Bronchial epithelial cell (primary cell): ENCODE results near the gene PLCB1. TPM values are rescaled to one million over a fixed set of nuclear protein-coding genes. Genes with fewer than 3 reads are reported as not detected.

Source experiments
- DNase-seq: peaks from one replicate; pipeline ENCODE4 v3.0.0-alpha.2; 2010; ENCODE audit warnings: low read depth
- FAIRE-seq: peaks from 2 replicates; lab custom pipeline; 2011; peaks lifted over from hg19 to GRCh38; lab: Jason Lieb, UNC
- H3K27me3 ChIP-seq: 2 replicates; pipeline ENCODE4 v1.5.1; 2011; ENCODE audit warnings: low read length; ENCODE audit not compliant: control insufficient read depth, insufficient read depth
- H3K36me3 ChIP-seq: 2 replicates; pipeline ENCODE4 v1.5.1; 2011; ENCODE audit warnings: low read length; ENCODE audit not compliant: control insufficient read depth, insufficient read depth
- H3K4me3 ChIP-seq: 2 replicates; pipeline ENCODE4 v1.5.1; 2011; ENCODE audit warnings: mild to moderate bottlenecking, low read depth, low read length, control low read depth
- CTCF ChIP-seq: IDR thresholded peaks from 2 replicates; pipeline ENCODE4 v1.5.1; 2011; ENCODE audit warnings: mild to moderate bottlenecking, moderate library complexity, low read length, control low read depth, inconsistent platforms; ENCODE audit not compliant: insufficient read depth, severe bottlenecking
- total RNA-seq: library from RNA; depleted of rRNA; stranded (reverse); fragments of >200 nt; gene quantifications from 2 replicates; pipeline ENCODE4 v1.2.1, GENCODE V29; 2014

PLCB1 gene
- total RNA-seq, 1 donor from 2014 or later: 1.1 TPM

DNA sequence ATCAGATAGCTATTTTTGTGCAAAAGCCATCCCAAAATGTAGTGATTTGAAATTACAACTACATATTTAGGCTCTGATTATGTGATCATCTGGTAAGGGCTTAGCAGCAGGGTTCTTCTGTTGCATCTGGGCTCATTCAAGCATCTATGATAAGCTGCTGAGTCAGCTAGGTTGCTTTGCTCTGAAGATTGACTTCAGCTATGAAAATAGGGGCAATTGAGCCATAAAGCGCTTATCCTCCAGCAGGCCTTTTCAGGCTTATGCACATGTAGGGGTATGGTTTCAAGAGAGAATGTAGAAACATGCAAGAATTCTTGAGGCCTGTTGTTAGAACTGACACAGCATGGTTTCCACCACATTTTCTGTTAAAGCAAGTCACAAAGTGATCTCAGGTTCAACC, 114.1 kb downstream of the PLCB1 start:
- no peak for FAIRE-seq
- DNase-seq: no peak
- Histone ChIP-seq H3K36me3 (no peaks in the 10 kb centered on the region), H3K4me3 (no peak overlapping the region), H3K27me3 (no peaks in the 10 kb centered on the region)
- no peak for TF ChIP-seq CTCF

- FAIRE-seq: no peak
- DNase-seq: no peak
- H3K27me3 ChIP-seq: no peaks in the 10 kb centered on the region
- TF ChIP-seq CTCF: no peak
- no peaks in the 10 kb centered on the region for H3K36me3 ChIP-seq
- H3K4me3 ChIP-seq: no peak overlapping the region
These were observed 114.7 kb downstream of the PLCB1 start for GRCh38 chr20:8246716-8247115.

GRCh38 chr20:8248051-8248450, 116.0 kb downstream of the PLCB1 start:
- no peaks in the 10 kb centered on the region for H3K36me3 ChIP-seq
- FAIRE-seq (no peak), DNase-seq (no peak)
- TF ChIP-seq CTCF: no peak
- no peak overlapping the region for H3K4me3 ChIP-seq
- H3K27me3 ChIP-seq: no peaks in the 10 kb centered on the region

DNA sequence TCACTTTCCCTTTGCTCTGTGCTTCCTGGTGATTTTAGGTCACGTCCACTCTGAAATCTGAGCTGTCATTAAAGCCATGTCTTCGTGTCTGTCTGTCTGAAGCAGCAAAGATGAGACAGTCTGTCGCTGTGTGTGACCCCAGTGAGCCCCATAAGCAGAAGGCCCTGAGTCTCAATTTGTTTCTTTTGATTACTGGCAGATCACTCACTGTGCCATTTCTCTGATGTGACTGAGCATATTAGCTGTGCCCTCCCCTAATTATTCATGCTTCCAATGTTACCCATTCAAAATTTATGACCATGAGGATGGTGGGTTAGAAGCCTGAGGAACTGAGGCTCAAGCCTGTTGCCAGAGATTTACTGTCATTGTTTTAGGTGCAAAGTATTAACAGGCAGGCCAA, 117.6 kb downstream of the PLCB1 start:
- Histone ChIP-seq H3K27me3 (no peaks in the 10 kb centered on the region), H3K36me3 (no peaks in the 10 kb centered on the region), H3K4me3 (no peak overlapping the region)
- FAIRE-seq: no peak
- TF ChIP-seq CTCF: no peak
- no peak for DNase-seq

GRCh38 chr20:8250539-8251200, 118.6 kb downstream of the PLCB1 start:
- no peak for DNase-seq
- no peaks in the 10 kb centered on the region for H3K36me3 ChIP-seq
- no peak overlapping the region for H3K4me3 ChIP-seq
- no peaks in the 10 kb centered on the region for H3K27me3 ChIP-seq
- no peak for TF ChIP-seq CTCF
- no peak for FAIRE-seq

DNA sequence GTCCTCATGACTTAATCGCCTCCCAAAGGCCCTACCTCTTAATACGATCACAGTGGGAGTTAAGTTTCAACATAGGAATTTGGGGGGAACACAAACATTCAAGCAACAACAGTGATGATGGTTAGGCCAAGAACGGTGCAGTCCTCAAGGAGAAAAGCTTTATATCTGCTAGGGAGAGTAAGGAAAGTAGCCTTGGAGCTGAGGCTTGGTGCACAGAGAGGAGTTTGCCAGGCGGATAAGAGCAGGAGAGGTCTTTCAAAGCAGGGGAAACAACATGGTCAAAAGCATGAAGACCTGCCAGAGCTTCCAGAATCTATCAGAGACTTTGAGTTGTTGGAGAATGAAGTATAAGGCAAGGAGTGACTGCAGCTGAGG, 119.1 kb downstream of the PLCB1 start:
- no peak overlapping the region for H3K4me3 ChIP-seq
- TF ChIP-seq CTCF: no peak
- DNase-seq (no peak), FAIRE-seq (no peak)
- H3K27me3 ChIP-seq: no peaks in the 10 kb centered on the region
- no peaks in the 10 kb centered on the region for H3K36me3 ChIP-seq
